Adrenal gland (tissue), 12 donors: ENCODE data around the gene YPEL5. TPM values are rescaled to one million over a fixed set of nuclear protein-coding genes. Genes with fewer than 3 reads are reported as not detected.

Source experiments
- DNase-seq, 7 donors: peaks; one replicate each; pipeline ENCODE4 v3.0.0-alpha.2; 2019 to 2020
- H3K27ac ChIP-seq, 5 donors: fragments of 200-600 bp; sonication (generic) in 4 of 5; 1 replicate in 3 of 5; 2 replicates in 2 of 5; pipeline versions ENCODE4 v1.5.1 to v1.8.0; 2016 to 2020; ENCODE audit warnings: mild to moderate bottlenecking in 1 of 5
- H3K27me3 ChIP-seq: fragments of 200-600 bp; 2 replicates; pipeline ENCODE4 v1.8.0; 2021
- H3K36me3 ChIP-seq, 2 donors: fragments of 200-600 bp; replicated peaks in 1 of 2; 1 replicate in 1 of 2; 2 replicates in 1 of 2; pipeline versions ENCODE4 v1.5.1 to v1.8.0; 2018 to 2022
- H3K4me1 ChIP-seq, 2 donors: fragments of 200-600 bp; replicated peaks in 1 of 2; 1 replicate in 1 of 2; 2 replicates in 1 of 2; pipeline versions ENCODE4 v1.5.1 to v1.8.0; 2018 to 2021
- H3K4me3 ChIP-seq, 4 donors: fragments of 200-600 bp; sonication (generic) in 3 of 4; one replicate each; pipeline ENCODE4 v1.5.1; 2016 to 2018
- H3K9me3 ChIP-seq, 3 donors: fragments of 200-600 bp; sonication (generic) in 1 of 3; replicated peaks in 1 of 3; 1 replicate in 2 of 3; 2 replicates in 1 of 3; pipeline versions ENCODE4 v1.5.1 to v1.8.0; 2016 to 2021
- POLR2A ChIP-seq, 2 donors: fragments of 450-650 bp; IDR thresholded peaks; one replicate each; pipeline ENCODE4 v1.6.1; 2017; ENCODE audit warnings: antibody characterized with exemption in 2 of 2, mild to moderate bottlenecking in 2 of 2, moderate library complexity in 1 of 2
- WGBS, 4 donors: extraction: QIAGEN DNeasy Blood & Tissue Kit in 2 of 4; methylation state at CpG; one replicate each; pipeline versions ENCODE4 v1.1.5 to v1.1.7; 2013 to 2017; 5-methylcytosine and 5-hydroxymethylcytosine counted together
- intact Hi-C, 2 donors: fragments of 100-400 bp; cut with DNase I; formaldehyde crosslinking; loops; one replicate each; pipeline versions ENCODE4 v1.14.1 to v1.15.0; 2022 to 2023
- polyA plus RNA-seq, 3 donors: library from polyadenylated mRNA; stranded (reverse); fragments of 200-250 nt in 2 of 3; fragments of 350-450 nt in 1 of 3; fragmentation: Illumina TruSeq in 1 of 3; extraction: RNeasy Lipid Tissue Mini Kit (QIAGEN cat#74804) in 1 of 3; gene quantifications; one replicate each; pipeline ENCODE4 v1.2.3, GENCODE V29; 2013 to 2014
- total RNA-seq, 9 donors: library from RNA; depleted of rRNA in 4 of 9; stranded (reverse); fragments of >200 nt in 4 of 9; fragments of 120-200 nt in 1 of 9; fragmentation: NEBNext Ultra II Directional in 1 of 9; extraction: Animal tissue kit (Norgen Biotek cat#: 25700) in 1 of 9; gene quantifications; one replicate each; pipeline versions ENCODE4 v1.1.0 to v1.2.4, GENCODE V29; 2013 to 2023
- TF ChIP-seq, protein P1 (sequence below), 6 experiments: fragments of 450-650 bp in 4 of 6; fragments of 200-600 bp in 2 of 6; sonication (generic) in 1 of 6; IDR thresholded peaks; 1 replicate in 5 of 6; 2 replicates in 1 of 6; pipeline versions ENCODE4 v1.5.1 to v1.8.0; 2016 to 2021; ENCODE audit warnings: antibody characterized with exemption in 6 of 6, mild to moderate bottlenecking in 2 of 6, moderate library complexity in 1 of 6
- donor health status: healthy with polysubstance abuse.
- donor health status: Bipolar disorder and iron deficiency.
- donor health status: DM: yes; HTN: yes; CAD: no.
- donor health status: DM: no; HTN: no; CAD: no.
- donor health status: DM: no; HTN: no; CAD: no.
- donor health status: DM: yes; HTN: yes; CAD: no.

The YPEL5 gene
- total and polyA plus RNA-seq, 12 donors: 58.5 to 135 (median 84.2) TPM

DNA sequence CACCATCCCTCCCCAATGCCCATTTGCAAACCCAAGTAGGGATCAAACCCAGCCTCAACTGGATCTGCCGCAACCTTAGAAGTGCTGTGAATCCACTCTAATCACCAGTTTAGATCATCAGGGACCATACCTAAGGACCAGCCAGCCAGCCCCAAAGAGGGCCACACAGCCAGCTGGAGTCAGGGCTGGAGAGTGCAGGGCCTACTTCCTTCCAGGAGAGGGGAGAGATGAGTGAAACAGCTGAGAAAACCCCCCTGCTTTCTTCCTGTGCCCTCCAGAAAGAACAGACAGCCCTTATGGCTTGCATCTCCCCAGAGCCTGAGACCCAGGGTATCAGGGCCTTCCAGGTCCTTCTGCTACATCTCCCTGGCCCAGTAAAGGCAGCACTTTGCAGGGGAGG is 25.8 kb downstream of the YPEL5 start:
- intact Hi-C loops: no loop called here
- H3K27ac ChIP-seq: no peak overlapping the region
- no peak overlapping the region for H3K4me3 ChIP-seq
- no peak for DNase-seq
- H3K27me3 ChIP-seq: no peaks in the 10 kb centered on the region
- H3K36me3 ChIP-seq: no peaks in the 10 kb centered on the region
- H3K9me3 ChIP-seq: no peaks in the 10 kb centered on the region
- WGBS, 4 donors: 97 to 100% (median 99%) methylated on average over 1 of the region's 1 CpG
- TF ChIP-seq, protein P1, sequence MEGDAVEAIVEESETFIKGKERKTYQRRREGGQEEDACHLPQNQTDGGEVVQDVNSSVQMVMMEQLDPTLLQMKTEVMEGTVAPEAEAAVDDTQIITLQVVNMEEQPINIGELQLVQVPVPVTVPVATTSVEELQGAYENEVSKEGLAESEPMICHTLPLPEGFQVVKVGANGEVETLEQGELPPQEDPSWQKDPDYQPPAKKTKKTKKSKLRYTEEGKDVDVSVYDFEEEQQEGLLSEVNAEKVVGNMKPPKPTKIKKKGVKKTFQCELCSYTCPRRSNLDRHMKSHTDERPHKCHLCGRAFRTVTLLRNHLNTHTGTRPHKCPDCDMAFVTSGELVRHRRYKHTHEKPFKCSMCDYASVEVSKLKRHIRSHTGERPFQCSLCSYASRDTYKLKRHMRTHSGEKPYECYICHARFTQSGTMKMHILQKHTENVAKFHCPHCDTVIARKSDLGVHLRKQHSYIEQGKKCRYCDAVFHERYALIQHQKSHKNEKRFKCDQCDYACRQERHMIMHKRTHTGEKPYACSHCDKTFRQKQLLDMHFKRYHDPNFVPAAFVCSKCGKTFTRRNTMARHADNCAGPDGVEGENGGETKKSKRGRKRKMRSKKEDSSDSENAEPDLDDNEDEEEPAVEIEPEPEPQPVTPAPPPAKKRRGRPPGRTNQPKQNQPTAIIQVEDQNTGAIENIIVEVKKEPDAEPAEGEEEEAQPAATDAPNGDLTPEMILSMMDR (IDR thresholded peaks at IDR 0.05): no peak
- TF ChIP-seq POLR2A (IDR thresholded peaks at IDR 0.05): no peak
- peaks cover 0 to 4% of the 10 kb centered on the region in 2 donors for H3K4me1 ChIP-seq

DNA sequence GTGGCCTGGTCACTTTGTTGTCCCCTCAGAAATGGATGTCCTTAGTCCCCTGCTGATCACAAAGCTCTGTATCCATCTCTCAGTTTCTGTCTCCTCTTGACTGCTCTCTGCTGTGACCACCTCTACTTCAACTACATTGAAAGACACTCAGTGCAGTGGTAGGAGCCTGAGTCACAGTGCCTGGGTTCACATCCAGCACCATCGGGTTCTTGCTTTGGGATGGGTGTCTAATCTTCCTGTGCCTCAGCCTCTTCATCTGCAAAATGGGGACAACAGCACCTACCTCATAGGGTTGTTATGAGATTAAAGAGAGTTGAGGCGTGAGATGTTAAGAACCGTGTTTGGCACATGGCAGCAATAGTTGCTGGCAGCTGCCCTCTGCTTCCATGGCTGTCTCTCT is 30.6 kb downstream of the YPEL5 start:
- Histone ChIP-seq H3K9me3 (no peaks in the 10 kb centered on the region), H3K4me1 (peaks cover 10 to 27% of the 10 kb centered on the region in 2 donors), H3K27ac (peak overlapping the region in 3 of 5 donors; percentile 39 to 88 (median 76)), H3K36me3 (no peaks in the 10 kb centered on the region), H3K27me3 (no peaks in the 10 kb centered on the region), H3K4me3 (no peak overlapping the region)
- 89 to 97% (median 95%) methylated on average over 3 of the region's 3 CpGs for WGBS, 4 donors
- no peak for DNase-seq
- TF ChIP-seq, protein P1 (IDR thresholded peaks at IDR 0.05): no peak
- no peak for TF ChIP-seq POLR2A (IDR thresholded peaks at IDR 0.05)
- intact Hi-C loops: no loop called here

DNA sequence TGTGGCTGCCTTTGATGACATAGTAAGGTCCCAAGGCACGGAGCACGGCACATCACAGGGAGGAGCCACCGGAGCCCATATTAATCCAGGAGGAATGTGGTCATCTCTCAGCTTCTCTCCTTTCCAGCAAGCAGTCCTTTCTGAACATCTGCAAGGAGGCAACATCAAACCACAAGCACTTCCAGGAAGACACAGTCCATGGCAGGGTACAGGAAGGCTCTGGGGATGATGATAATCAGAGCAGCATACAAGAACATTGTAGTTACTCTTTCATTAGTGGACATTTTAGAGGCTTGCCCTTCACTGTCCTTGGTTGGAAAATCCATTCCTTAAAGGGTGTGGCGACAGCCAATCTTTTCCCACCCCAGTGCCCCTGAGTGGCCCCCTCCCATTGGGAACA is 31.1 kb downstream of the YPEL5 start:
- Histone ChIP-seq H3K9me3 (no peaks in the 10 kb centered on the region), H3K36me3 (no peaks in the 10 kb centered on the region), H3K27me3 (no peaks in the 10 kb centered on the region), H3K4me3 (no peak overlapping the region), H3K27ac (peak overlapping the region in 3 of 5 donors; percentile 39 to 88 (median 76)), H3K4me1 (peaks cover 10 to 27% of the 10 kb centered on the region in 2 donors)
- intact Hi-C loops: no loop called here
- peak in 1 of 7 donors; percentile 46 for DNase-seq
- TF ChIP-seq, protein P1 (IDR thresholded peaks at IDR 0.05): no peak
- no peak for TF ChIP-seq POLR2A (IDR thresholded peaks at IDR 0.05)
- 83 to 88% (median 86%) methylated on average over 4 of the region's 4 CpGs for WGBS, 4 donors

DNA sequence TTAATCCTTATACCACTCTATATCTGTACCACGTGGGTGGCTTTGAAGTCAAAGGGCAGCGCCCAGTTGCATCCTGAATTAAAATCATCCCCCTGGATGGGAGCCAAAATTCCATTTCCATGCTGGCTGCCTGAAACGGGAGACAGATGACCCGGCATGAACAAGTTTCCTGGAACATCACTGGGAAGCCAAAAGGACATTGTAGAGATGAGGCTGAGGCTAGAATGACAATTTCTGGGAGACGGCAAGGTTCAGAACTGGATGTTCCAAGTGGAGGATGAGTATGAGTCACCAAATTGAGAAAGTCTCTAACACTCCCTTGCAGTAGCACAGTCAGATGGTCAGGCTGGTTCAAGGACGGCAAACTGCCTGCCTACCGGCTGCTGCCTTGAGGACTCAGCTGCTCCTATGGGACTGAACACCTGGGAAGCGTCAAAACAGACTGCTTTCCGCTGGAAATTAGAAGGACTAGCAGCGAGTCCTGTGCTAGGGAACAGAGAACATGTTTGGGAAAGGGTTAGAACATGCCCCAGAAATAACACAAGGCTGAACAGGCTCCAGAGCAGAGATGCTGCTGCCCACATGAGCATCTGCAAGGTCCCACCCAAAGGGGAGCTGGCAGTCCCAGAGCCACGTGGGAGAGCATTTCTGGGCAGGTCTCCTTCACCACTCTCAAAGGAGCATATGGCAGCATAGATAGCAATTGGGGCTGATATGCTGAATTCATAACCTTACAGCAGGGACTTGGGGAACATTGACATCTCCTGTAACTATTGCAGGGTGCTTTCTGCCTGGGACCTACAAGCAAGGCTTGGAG is 32.0 kb downstream of the YPEL5 start:
- Histone ChIP-seq H3K4me1 (peaks cover 10 to 27% of the 10 kb centered on the region in 2 donors), H3K27me3 (no peaks in the 10 kb centered on the region), H3K36me3 (no peaks in the 10 kb centered on the region), H3K27ac (peak overlapping the region in 3 of 5 donors; percentile 39 to 88 (median 76)), H3K9me3 (no peaks in the 10 kb centered on the region), H3K4me3 (no peak overlapping the region)
- WGBS, 4 donors: 28 to 36% (median 34%) methylated on average over 11 of the region's 11 CpGs
- intact Hi-C loops: no loop called here
- TF ChIP-seq POLR2A (IDR thresholded peaks at IDR 0.05): no peak
- TF ChIP-seq, protein P1 (IDR thresholded peaks at IDR 0.05): no peak
- DNase-seq: peak; percentile 70 to 91 (median 88)
